MM.1S (cell line): ENCODE results near the gene SMIM29.
A peak's percentile ranks its signal among the peaks of the same experiment; 100 is the strongest.

ENCODE experiments used
- DNase-seq: peaks from one replicate; pipeline ENCODE4 v3.0.0-alpha.2; 2015
- H2AFZ ChIP-seq: fragments of 300-600 bp; sonication (generic); 2 replicates; pipeline ENCODE4 v1.6.0; 2016; ENCODE audit warnings: antibody characterized with exemption, low read length
- H3F3A ChIP-seq: fragments of 300-600 bp; sonication (generic); 2 replicates; pipeline ENCODE4 v1.6.1; 2016; ENCODE audit warnings: mild to moderate bottlenecking, antibody characterized with exemption, low read length, moderate library complexity, mixed read lengths; ENCODE audit not compliant: insufficient read depth
- H3K27ac ChIP-seq: fragments of 300-600 bp; sonication (generic); 2 replicates; pipeline ENCODE4 v1.5.1; 2016; ENCODE audit warnings: mild to moderate bottlenecking, low read length
- H3K27me3 ChIP-seq: fragments of 300-600 bp; sonication (generic); replicated peaks from 2 replicates; pipeline ENCODE4 v1.6.0; 2016; ENCODE audit warnings: low read length; ENCODE audit not compliant: insufficient read depth
- H3K36me3 ChIP-seq: fragments of 300-600 bp; sonication (generic); replicated peaks from 2 replicates; pipeline ENCODE4 v1.6.1; 2016; ENCODE audit warnings: mild to moderate bottlenecking, low read length, mixed read lengths; ENCODE audit not compliant: insufficient read depth
- H3K4me1 ChIP-seq: fragments of 300-600 bp; sonication (generic); 2 replicates; pipeline ENCODE4 v1.6.1; 2016; ENCODE audit warnings: low read length, mixed read lengths
- H3K4me2 ChIP-seq: fragments of 300-600 bp; sonication (generic); 2 replicates; pipeline ENCODE4 v1.6.0; 2016; ENCODE audit warnings: low read depth, low read length
- H3K4me3 ChIP-seq: fragments of 300-600 bp; sonication (generic); 2 replicates; pipeline ENCODE4 v1.5.1; 2016; ENCODE audit warnings: low read length, mixed read lengths
- H3K79me2 ChIP-seq: fragments of 300-600 bp; sonication (generic); 2 replicates; pipeline ENCODE4 v1.6.1; 2016; ENCODE audit warnings: mixed run types, low read length, mixed read lengths
- H3K9ac ChIP-seq: fragments of 300-600 bp; sonication (generic); 2 replicates; pipeline ENCODE4 v1.6.1; 2016; ENCODE audit warnings: low read length, mixed read lengths
- H3K9me2 ChIP-seq: fragments of 300-600 bp; sonication (generic); replicated peaks from 2 replicates; pipeline ENCODE4 v1.6.1; 2016; ENCODE audit warnings: mild to moderate bottlenecking, low read length, mixed read lengths; ENCODE audit not compliant: insufficient read depth
- H3K9me3 ChIP-seq: fragments of 300-600 bp; sonication (generic); replicated peaks from 2 replicates; pipeline ENCODE4 v1.6.1; 2016; ENCODE audit warnings: mild to moderate bottlenecking, low read length, mixed read lengths; ENCODE audit not compliant: insufficient read depth
- H4K20me1 ChIP-seq: fragments of 300-600 bp; sonication (generic); 2 replicates; pipeline ENCODE4 v1.6.1; 2016; ENCODE audit warnings: mild to moderate bottlenecking, low read length, moderate library complexity, mixed read lengths; ENCODE audit not compliant: insufficient read depth
- CTCF ChIP-seq: fragments of 300-600 bp; sonication (generic); IDR thresholded peaks from 2 replicates; pipeline ENCODE4 v1.5.1; 2016; ENCODE audit warnings: antibody characterized with exemption, low read length, mixed read lengths
- EZH2 ChIP-seq: fragments of 300-600 bp; sonication (generic); optimal IDR thresholded peaks from 2 replicates; pipeline ENCODE3; 2017; ENCODE audit warnings: low read depth, mild to moderate bottlenecking, antibody characterized with exemption, low read length, mixed read lengths
- EZH2phosphoT487 ChIP-seq: fragments of 300-600 bp; sonication (generic); IDR thresholded peaks from 2 replicates; pipeline ENCODE4 v1.6.1; 2018; ENCODE audit warnings: antibody characterized with exemption, low read length

SMIM29 gene

GRCh38 chr6:34235307-34236130, 13.3 kb downstream of the SMIM29 start:
- H3K9me2 ChIP-seq, result no peaks in the 10 kb centered on the region
- no peak for TF ChIP-seq CTCF
- no peak for TF ChIP-seq EZH2
- TF ChIP-seq EZH2phosphoT487, result no peak
- no peaks in the 10 kb centered on the region for H3K9me3 ChIP-seq
- H3K27me3 ChIP-seq, result no peaks in the 10 kb centered on the region
- peaks cover 30% of the 10 kb centered on the region for H3K79me2 ChIP-seq
- H3K9ac ChIP-seq, result no peak overlapping the region
- H3F3A ChIP-seq, result no peaks in the 10 kb centered on the region
- no peaks in the 10 kb centered on the region for H4K20me1 ChIP-seq
- H3K4me2 ChIP-seq, result no peak overlapping the region; the same call in 1 of the 2 replicates
- no peaks in the 10 kb centered on the region for H3K36me3 ChIP-seq
- no peak overlapping the region for H3K27ac ChIP-seq
- peak overlapping the region; percentile 56; the same call in 1 of the 2 replicates for H3K4me3 ChIP-seq
- no peak for DNase-seq
- H2AFZ ChIP-seq, result no peak overlapping the region
- 0 out of 2 replicates have a peak, but pooled peaks cover 10% of the 10 kb centered on the region for H3K4me1 ChIP-seq

- TF ChIP-seq CTCF (no peak), EZH2 (no peak), EZH2phosphoT487 (no peak)
- H3K9ac ChIP-seq, result no peak overlapping the region
- no peaks in the 10 kb centered on the region for H3K9me3 ChIP-seq
- H3K36me3 ChIP-seq, result no peaks in the 10 kb centered on the region
- H4K20me1 ChIP-seq, result no peaks in the 10 kb centered on the region
- 0 out of 2 replicates have a peak, but pooled peaks cover 10% of the 10 kb centered on the region for H3K4me1 ChIP-seq
- H3F3A ChIP-seq, result no peaks in the 10 kb centered on the region
- H2AFZ ChIP-seq, result no peak overlapping the region
- H3K4me3 ChIP-seq, result no peak overlapping the region
- peaks cover 23% of the 10 kb centered on the region for H3K79me2 ChIP-seq
- no peaks in the 10 kb centered on the region for H3K27me3 ChIP-seq
- H3K9me2 ChIP-seq, result no peaks in the 10 kb centered on the region
- DNase-seq, result no peak
- no peak overlapping the region for H3K4me2 ChIP-seq
- H3K27ac ChIP-seq, result no peak overlapping the region
Measured at GRCh38 chr6:34234667-34235306, 14.0 kb downstream of the SMIM29 start.

- no peaks in the 10 kb centered on the region for H3F3A ChIP-seq
- no peaks in the 10 kb centered on the region for H3K36me3 ChIP-seq
- no peak overlapping the region for H3K27ac ChIP-seq
- no peaks in the 10 kb centered on the region for H3K9me2 ChIP-seq
- H2AFZ ChIP-seq, result no peak overlapping the region
- no peak for TF ChIP-seq EZH2
- no peak for TF ChIP-seq EZH2phosphoT487
- no peak for TF ChIP-seq CTCF
- no peaks in the 10 kb centered on the region for H3K9me3 ChIP-seq
- 0 out of 2 replicates have a peak, but pooled peaks cover 9% of the 10 kb centered on the region for H3K4me1 ChIP-seq
- peaks cover 14% of the 10 kb centered on the region for H3K79me2 ChIP-seq
- H3K27me3 ChIP-seq, result no peaks in the 10 kb centered on the region
- no peak overlapping the region for H3K4me3 ChIP-seq
- H3K9ac ChIP-seq, result no peak overlapping the region
- H3K4me2 ChIP-seq, result no peak overlapping the region
- DNase-seq, result no peak
- no peaks in the 10 kb centered on the region for H4K20me1 ChIP-seq
Measured at GRCh38 chr6:34233867-34234266, 14.9 kb downstream of the SMIM29 start.
